ENCODE data around the gene ASAP2. TPM values are rescaled to one million over a fixed set of nuclear protein-coding genes. Genes with fewer than 3 reads are reported as not detected.
"Not testable (repeated sequence)": the region's sequence is repeated elsewhere in the genome, so short reads cannot be mapped to it uniquely, and the experiment has no call there.

ASAP2 gene
- total RNA-seq, 1 experiment from 2014 or later: 18.4 TPM

- no peak for DNase-seq
- no peak overlapping the region for H3K4me3 ChIP-seq
These were observed 2.7 kb upstream of the ASAP2 start for GRCh38 chr2:9203876-9204275.

DNA sequence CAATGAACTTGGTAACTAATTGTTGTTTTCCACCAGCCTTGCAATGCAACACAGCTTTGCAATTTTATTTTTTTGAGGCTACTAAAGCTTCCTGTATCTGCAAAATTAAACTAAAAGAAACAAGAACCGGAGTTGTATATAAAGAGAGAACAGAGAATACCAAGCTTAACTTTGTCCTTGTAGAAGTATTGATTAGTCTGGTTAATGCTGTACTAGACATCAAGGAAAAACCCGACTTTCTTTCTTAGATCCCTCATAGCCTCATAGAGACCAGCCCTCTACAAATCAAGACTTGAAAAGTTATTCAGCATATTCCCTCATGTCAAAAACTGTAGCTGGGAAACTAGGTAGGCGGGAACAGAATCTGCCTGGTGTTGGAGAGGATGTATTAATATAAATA, 1.7 kb upstream of the ASAP2 start:
- H3K36me3 ChIP-seq: peaks cover 8% of the 10 kb centered on the region
- H3K27me3 ChIP-seq: no peaks in the 10 kb centered on the region
- H3K4me3 ChIP-seq: no peak overlapping the region
- no peak for DNase-seq
- H3K9me3 ChIP-seq: no peaks in the 10 kb centered on the region

More at GRCh38 chr2:9203876-9204275, 2.7 kb upstream of the ASAP2 start:
- Histone ChIP-seq H3K27me3 (no peaks in the 10 kb centered on the region), H3K9me3 (no peaks in the 10 kb centered on the region), H3K36me3 (0 out of 2 replicates have a peak, but pooled peaks cover 3% of the 10 kb centered on the region)

DNA sequence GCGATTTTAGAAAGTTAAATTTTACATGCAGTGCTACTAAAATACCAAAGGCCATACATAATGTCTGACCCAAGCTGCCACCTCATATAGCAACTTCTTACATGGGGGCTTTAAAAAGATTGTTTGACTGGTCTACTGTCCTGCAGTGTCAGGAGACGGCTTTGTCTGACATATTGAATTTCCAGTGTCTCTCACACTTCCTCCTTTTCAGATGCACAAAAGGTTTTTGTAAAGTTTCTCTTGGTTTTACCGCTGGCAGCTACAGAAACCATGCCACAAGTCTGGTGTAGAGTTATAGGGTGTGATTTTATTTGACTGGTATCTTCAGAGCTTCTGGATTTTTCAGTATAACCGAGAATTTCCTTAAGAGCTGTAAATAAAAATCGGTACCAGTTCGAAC, 1.1 kb upstream of the ASAP2 start:
- Histone ChIP-seq H3K9me3 (no peaks in the 10 kb centered on the region), H3K27me3 (no peaks in the 10 kb centered on the region), H3K36me3 (peaks cover 11% of the 10 kb centered on the region), H3K4me3 (peak overlapping the region; percentile 52)
- DNase-seq: no peak

DNA sequence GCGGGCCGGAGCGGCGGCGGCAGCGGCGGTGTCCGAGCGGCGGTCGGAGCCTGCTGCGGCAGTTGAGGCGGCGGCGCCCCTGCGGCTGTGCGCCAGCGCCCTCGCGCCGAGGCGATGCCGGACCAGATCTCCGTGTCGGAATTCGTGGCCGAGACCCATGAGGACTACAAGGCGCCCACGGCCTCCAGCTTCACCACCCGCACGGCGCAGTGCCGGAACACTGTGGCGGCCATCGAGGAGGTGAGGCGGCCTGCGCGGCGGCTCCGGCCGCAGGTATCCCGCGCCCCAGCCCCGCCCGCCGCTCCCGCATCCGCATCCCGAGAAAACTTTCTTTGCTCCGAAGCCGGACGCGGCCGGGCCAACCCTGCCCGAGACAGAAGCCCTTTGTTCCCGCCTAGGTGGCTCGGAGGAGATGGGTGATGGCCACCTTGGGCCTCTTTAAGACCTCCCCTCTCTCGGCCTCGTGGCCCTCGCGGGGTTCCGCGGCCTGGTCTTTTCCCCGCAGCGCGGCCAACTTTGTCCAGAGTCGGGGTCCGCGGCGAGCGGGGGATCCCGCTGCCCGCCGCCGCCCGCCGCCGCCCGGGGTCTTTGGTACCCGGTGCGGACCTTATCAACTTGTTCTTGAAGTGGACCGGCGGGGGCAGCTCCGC, 504 bp downstream of the ASAP2 start:
- H3K9me3 ChIP-seq: no peaks in the 10 kb centered on the region
- DNase-seq: peak; percentile 48

GRCh38 chr2:9207641-9208311, 1.2 kb downstream of the ASAP2 start:
- peak overlapping the region; percentile 62 for H3K4me3 ChIP-seq
- no peaks in the 10 kb centered on the region for H3K9me3 ChIP-seq
- peak; percentile 19 for DNase-seq
- H3K36me3 ChIP-seq: peaks cover 23% of the 10 kb centered on the region
- H3K27me3 ChIP-seq: no peaks in the 10 kb centered on the region

More for the DNA sequence above, 504 bp downstream of the ASAP2 start:
- Histone ChIP-seq H3K4me3 (peak overlapping the region; percentile 62), H3K27me3 (no peaks in the 10 kb centered on the region), H3K36me3 (peaks cover 17% of the 10 kb centered on the region)

DNA sequence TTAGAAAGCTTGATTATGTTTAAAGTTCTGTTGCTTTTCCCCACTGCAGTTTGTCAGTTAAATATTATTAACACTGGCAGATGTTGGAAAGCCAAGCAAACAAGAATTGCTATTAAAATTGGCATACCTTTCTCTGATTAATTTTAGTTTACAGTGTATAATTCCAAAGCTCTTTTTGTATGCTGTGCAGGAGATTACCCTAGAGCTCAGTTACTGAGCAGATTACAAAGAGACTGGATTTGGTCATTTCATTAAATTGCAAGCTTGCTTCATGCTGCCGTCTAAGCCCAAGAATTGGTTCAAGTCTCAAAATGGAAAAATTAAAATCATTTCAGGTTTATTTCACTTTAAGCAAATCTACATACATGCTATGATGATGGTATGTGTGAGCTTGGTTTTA, 2.3 kb downstream of the ASAP2 start:
- DNase-seq: no peak

DNA sequence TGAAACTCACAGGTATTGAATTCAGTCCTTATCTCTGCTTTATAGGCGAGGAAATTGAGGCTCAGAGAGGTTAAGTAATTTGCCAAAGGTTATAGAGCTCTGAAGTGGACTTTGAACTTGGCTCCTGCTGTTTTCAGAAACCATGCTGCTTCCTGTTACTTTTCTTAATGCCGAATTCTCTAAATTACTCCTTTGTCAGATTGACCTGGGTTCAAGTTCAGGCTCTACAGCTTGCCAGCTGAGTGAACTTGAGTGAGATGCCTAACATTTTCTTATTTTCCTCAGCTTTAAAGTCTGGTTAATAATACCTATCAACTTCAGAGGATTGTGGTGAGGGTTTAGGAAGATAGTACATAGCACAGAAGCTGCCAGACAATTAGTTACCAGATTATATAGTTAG, 3.4 kb downstream of the ASAP2 start:
- Histone ChIP-seq H3K4me3 (peak overlapping the region; percentile 62; the same call in 1 of the 2 replicates), H3K27me3 (no peaks in the 10 kb centered on the region), H3K9me3 (no peaks in the 10 kb centered on the region), H3K36me3 (peaks cover 28% of the 10 kb centered on the region)
- DNase-seq: no peak

More for the DNA sequence above, 2.3 kb downstream of the ASAP2 start:
- Histone ChIP-seq H3K9me3 (no peaks in the 10 kb centered on the region), H3K27me3 (no peaks in the 10 kb centered on the region), H3K36me3 (peaks cover 25% of the 10 kb centered on the region), H3K4me3 (peak overlapping the region; percentile 62)

DNA sequence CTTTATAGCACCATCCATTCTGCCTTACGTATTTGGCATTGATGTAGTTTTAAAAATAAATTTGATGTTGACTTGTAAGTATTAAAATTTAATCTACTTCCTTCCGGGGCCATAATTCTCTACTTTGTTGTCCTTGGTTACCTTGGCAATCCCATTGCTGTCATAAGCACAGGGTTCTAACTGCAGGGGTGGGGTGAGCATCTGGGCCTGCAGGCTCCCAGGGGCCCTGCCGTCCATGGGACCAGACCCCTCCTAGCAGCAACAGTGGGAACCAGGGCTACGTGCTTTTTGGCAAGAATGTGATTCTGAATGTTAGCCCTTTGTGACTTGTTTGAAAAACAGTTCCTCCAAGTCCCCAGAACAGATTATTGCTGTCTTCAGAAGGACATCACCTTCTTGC, 4.9 kb downstream of the ASAP2 start:
- Histone ChIP-seq H3K36me3 (peaks cover 31% of the 10 kb centered on the region), H3K27me3 (no peaks in the 10 kb centered on the region), H3K4me3 (no peak overlapping the region), H3K9me3 (no peaks in the 10 kb centered on the region)
- no peak for DNase-seq

GRCh38 chr2:9212010-9212635, 5.5 kb downstream of the ASAP2 start:
- Histone ChIP-seq H3K27me3 (no peaks in the 10 kb centered on the region), H3K4me3 (no peak overlapping the region), H3K36me3 (peaks cover 31% of the 10 kb centered on the region), H3K9me3 (no peaks in the 10 kb centered on the region)
- no peak for DNase-seq

DNA sequence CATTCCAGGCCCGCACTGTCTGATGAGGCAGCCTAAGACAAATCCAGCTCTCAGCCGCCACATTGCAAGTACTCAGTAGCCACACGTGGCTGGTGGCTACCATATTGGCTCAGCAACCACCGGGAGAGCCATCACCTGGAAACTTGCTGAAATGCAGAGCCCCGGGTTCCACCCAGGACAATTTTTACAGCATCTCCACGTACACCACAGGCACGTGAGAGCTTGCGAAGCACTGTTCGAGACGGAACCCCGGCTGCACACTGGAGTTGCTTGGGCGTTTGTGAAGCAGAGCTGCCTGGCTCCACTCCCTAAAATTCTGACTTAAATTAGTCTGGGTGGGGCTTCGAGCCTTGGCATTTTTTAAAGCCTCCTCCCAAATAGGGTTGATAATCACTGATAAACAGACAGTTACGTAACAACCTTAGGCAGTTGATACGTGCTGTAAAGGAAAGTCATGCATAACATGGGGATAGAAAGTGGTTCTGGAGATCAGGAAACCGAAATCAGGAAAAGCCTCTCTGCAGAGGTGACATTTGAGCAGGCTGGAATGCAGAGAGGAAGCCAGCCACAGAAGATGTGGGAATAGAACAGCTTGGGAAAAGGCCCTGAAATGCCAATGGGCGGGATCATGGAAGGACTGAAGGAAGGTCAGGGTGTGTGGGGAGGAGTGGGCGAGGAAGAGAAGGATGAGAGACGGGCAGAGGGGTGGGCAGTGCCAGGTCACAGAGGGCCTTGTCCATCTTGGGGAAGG, 6.2 kb downstream of the ASAP2 start:
- Histone ChIP-seq H3K9me3 (no peaks in the 10 kb centered on the region), H3K36me3 (peaks cover 29% of the 10 kb centered on the region), H3K4me3 (no peak overlapping the region), H3K27me3 (no peaks in the 10 kb centered on the region)
- DNase-seq: no peak

GRCh38 chr2:9213477-9214051, 7.0 kb downstream of the ASAP2 start:
- no peak overlapping the region for H3K4me3 ChIP-seq
- H3K36me3 ChIP-seq: peaks cover 28% of the 10 kb centered on the region
- DNase-seq: no peak
- H3K27me3 ChIP-seq: no peaks in the 10 kb centered on the region
- no peaks in the 10 kb centered on the region for H3K9me3 ChIP-seq

DNA sequence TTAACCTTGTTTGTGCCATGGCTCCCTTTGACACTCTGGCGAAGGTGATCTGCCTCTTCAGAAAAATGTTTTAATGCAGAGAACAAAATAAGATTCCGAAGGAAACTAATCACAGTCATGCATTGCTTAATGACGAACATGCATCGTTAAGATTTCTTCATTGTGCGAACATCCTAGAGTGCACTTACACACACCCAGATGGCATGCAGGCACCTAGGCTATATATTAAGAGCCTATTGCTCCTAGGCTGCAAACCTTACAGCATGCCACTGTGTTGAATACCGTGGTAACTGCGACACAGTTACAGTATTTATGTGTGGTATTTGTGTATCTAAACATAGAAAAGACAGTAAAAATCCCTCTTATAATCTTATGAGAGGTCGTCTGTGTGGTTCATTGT, 8.3 kb downstream of the ASAP2 start:
- no peak for DNase-seq
- peaks cover 23% of the 10 kb centered on the region for H3K36me3 ChIP-seq
- no peaks in the 10 kb centered on the region for H3K27me3 ChIP-seq
- H3K4me3 ChIP-seq: no peak overlapping the region
- no peaks in the 10 kb centered on the region for H3K9me3 ChIP-seq

- H3K27me3 ChIP-seq: no peaks in the 10 kb centered on the region
- no peak for DNase-seq
- H3K36me3 ChIP-seq: peaks cover 24% of the 10 kb centered on the region
- peaks cover 2% of the 10 kb centered on the region; the same call in 1 of the 2 replicates for H3K9me3 ChIP-seq
- no peak overlapping the region for H3K4me3 ChIP-seq
These were observed 9.1 kb downstream of the ASAP2 start for GRCh38 chr2:9215680-9216079.

- DNase-seq, H3K27me3 ChIP-seq, H3K9me3 ChIP-seq, H3K4me3 ChIP-seq: not testable (repeated sequence)
- peaks cover 24% of the 10 kb centered on the region for H3K36me3 ChIP-seq
These were observed 9.5 kb downstream of the ASAP2 start for GRCh38 chr2:9216143-9216542.

DNA sequence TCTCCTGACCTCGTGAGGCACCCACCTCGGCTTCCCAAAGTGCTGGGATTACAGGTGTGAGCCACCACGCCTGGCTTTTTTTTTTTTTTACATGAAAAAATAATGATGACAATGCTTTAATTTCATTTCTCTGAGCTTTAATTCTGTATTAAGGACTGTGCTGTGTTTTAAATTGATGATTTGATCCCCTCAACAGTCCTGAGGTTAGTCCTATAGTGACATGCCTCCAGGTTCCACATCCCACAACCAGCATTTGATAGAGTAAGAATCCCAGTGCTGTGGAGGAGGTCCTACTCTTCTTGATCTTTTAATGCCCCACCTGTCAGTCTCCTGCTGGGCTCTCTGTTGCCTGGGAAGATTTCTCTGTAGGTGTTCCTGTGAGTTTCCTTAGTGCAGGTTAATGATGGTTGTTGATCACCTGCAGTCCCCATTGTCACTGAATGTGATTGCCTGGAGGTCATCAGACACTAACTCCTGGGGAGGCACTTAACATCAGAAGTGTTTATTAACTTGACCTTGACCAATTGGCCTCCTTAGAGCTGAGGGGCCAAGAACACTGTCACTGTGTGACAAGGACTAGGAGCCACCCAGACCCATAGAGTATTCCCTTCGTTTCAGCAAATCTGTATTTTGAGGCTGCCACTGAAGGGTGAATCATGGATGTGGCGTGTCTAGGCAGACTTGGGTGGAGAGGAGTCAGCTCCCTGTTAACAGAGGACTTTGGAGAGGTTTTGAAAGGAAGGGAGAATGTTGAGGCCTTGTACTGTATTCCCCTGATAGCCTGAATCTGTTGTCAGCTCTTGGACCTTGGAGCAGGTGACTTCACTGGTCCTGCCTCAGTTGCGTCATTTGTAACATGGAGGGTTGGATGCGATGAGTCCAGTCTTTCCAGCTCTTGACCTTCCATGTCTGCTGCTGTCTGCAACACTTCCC, 11.5 kb downstream of the ASAP2 start:
- peaks cover 3% of the 10 kb centered on the region; the same call in 1 of the 2 replicates for H3K9me3 ChIP-seq
- H3K36me3 ChIP-seq: peaks cover 13% of the 10 kb centered on the region
- H3K27me3 ChIP-seq: no peaks in the 10 kb centered on the region
- H3K4me3 ChIP-seq: no peak overlapping the region
- DNase-seq: no peak

DNA sequence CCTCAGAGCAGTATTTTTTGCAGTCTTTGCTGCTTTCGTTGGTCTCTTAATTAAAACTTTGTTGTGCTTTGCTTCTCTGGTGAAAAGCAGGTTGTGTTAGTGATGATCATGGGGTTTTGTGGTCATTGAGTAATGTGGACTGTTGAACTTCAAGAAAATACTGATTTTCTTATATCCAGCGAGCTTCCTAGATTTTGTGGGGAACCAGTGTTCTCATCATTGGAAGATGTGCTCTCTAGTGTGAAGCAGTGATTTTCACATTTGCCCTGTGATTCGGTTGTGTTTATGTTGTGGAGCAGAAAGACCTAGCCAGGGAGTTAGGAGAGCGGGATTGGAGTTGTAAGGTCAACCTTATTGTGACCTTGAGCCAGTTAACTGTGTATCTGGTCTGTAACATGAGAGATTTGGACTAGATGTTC, 12.4 kb downstream of the ASAP2 start:
- H3K9me3 ChIP-seq: peaks cover 3% of the 10 kb centered on the region; the same call in 1 of the 2 replicates
- H3K27me3 ChIP-seq: no peaks in the 10 kb centered on the region
- H3K4me3 ChIP-seq: no peak overlapping the region
- H3K36me3 ChIP-seq: peaks cover 13% of the 10 kb centered on the region
- no peak for DNase-seq
